ENCODE results near the gene LRSAM1.

Gene LRSAM1

GRCh38 chr9:127534250-127534906 lies 83.1 kb downstream of the LRSAM1 start:
- DNase-seq (ENCODE audit: low read depth), result no peak

DNA sequence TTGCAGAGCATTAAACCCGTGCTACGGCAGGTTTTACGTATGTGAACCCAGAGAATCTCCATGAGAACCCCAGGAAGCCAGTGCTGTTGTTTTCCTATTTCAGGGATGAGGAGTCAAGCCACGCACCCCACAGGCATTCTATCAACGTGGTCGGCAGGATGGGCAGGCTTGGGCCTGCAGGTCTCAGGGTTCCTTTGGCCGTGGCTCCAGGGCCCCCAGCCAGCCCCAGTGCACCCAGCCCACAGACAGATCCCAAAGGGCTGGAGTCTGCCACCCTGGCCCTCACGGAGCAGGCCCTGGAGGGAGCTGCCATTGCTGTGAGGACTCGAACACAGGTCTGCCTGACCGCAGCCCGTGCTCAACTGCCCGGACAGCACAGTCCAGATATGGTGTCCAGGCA lies 83.6 kb downstream of the LRSAM1 start:
- no peak for DNase-seq (ENCODE audit: low read depth)

- DNase-seq (ENCODE audit: low read depth), result no peak
Observed at GRCh38 chr9:127535396-127535795, 84.1 kb downstream of the LRSAM1 start.

DNA sequence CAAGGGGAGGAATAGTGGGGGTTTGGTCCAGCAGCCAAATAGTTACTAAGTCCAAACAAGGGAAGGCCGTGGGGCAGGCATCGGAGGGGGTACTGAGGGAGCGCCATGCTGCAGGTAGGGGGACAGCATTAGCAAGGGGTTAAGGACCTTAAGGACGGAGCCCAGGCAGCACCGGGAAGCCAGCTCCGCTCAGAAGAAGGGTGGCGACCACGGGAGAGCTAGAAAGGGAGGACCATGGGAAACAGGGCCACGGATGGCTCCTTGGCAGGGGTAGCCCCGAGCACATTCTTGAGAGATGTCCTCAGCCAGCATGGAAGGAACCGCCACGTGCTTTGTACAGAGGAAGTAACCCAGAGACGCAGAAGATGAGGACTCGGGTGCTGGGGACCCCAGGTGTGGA lies 84.5 kb downstream of the LRSAM1 start:
- no peak for DNase-seq (ENCODE audit: low read depth)

DNA sequence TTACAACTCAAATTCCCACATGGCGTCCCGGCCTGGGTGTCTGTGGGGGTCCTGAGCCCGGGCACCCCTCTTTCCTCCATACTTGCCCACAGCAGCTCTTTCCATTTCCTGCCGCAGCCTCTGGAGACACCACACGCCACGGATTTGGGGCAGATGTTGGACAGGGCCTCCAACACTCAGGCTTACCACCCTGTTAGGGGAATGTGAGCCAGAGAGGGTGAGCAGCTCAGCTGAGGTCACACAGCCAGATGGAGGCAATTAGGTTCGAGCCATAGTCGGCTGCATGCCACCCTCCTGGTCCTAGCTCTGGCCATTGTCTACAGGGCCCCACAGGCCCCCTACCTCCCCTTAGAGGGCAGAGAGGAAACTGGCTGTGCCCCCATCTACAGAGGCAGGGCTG lies 85.2 kb downstream of the LRSAM1 start:
- DNase-seq (ENCODE audit: low read depth), result no peak

GRCh38 chr9:127537014-127537413 lies 85.7 kb downstream of the LRSAM1 start:
- no peak for DNase-seq (ENCODE audit: low read depth)

DNA sequence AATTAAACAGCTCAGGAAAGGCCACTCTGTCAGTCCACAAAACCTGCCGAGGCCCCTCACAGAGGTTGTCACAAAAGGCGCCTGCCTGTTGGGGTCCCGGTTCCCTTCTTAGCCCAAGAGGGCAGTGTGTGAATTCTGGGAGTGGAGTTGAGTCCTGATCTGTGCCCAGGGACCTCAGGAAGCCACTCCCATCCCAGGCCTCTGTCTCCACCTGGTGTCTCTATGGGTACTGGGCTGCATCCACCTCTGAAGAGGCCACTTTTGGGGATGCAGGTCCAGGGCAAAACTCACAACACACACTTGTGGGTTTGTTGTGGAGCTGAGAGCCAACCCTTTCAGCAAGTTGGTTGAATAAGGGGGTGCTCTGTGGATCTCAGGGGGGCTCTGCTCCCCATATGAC lies 86.5 kb downstream of the LRSAM1 start:
- no peak for DNase-seq (ENCODE audit: low read depth)

GRCh38 chr9:127538849-127539258 lies 87.5 kb downstream of the LRSAM1 start:
- DNase-seq (ENCODE audit: low read depth), result no peak

- no peak for DNase-seq (ENCODE audit: low read depth)
Observed at GRCh38 chr9:127539259-127539981, 88.1 kb downstream of the LRSAM1 start.

DNA sequence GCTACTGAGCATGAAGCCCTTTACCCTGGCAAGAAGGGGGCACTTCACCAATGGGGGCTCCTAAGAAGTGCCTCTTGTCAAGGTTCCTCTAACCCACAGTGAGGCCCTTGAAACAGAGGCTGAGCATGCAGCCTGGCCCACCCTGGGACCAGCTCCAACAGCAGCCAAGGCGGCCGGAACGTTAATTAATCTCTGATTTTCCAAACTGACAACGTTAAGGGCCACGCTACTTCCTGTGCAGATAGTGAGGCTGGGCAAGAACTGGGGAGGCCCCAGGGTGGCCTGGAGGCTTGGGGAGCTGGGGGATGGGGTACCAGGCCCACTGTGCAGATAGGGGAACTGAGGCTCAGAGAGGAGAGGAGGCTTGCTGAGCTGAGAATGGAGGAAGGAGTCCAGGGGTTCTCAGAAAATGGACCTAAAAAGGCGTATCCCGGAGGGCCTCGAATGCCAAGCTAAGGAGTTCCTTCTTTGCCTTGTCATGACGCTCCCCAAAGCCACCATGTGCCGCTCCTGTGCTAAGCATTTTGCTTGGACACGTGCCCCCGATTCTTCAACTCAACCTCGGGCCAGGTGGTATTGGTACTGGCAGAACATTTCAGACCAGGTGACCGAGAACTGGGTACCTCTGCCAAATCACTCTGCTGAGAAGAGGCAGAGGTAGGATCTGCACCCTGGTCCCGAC lies 88.8 kb downstream of the LRSAM1 start:
- no peak for DNase-seq (ENCODE audit: low read depth)

- no peak for DNase-seq (ENCODE audit: low read depth)
Observed at GRCh38 chr9:127540664-127541041, 89.3 kb downstream of the LRSAM1 start.

DNA sequence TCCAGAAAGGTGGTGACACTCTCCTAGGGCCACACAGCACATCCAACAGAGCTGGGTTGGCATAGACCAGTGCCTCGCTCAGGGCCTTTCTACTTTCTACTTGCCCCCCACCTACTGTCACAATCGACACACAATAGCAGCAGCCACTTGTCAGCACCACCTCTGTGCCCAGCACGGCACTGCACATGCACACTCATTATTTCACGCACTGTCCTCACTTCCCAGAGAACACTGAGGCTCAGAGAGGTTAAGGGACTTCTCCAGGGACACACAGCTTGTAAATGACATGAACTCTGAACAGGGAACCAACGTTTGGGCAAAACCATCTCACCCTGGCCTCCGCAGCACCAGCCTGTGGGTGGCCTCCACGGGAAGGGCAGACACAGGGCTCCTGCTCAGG lies 89.9 kb downstream of the LRSAM1 start:
- DNase-seq (ENCODE audit: low read depth), result no peak

GRCh38 chr9:127541865-127542264 lies 90.6 kb downstream of the LRSAM1 start:
- no peak for DNase-seq (ENCODE audit: low read depth)

GRCh38 chr9:127543221-127543620 lies 91.9 kb downstream of the LRSAM1 start:
- no peak for DNase-seq (ENCODE audit: low read depth)

DNA sequence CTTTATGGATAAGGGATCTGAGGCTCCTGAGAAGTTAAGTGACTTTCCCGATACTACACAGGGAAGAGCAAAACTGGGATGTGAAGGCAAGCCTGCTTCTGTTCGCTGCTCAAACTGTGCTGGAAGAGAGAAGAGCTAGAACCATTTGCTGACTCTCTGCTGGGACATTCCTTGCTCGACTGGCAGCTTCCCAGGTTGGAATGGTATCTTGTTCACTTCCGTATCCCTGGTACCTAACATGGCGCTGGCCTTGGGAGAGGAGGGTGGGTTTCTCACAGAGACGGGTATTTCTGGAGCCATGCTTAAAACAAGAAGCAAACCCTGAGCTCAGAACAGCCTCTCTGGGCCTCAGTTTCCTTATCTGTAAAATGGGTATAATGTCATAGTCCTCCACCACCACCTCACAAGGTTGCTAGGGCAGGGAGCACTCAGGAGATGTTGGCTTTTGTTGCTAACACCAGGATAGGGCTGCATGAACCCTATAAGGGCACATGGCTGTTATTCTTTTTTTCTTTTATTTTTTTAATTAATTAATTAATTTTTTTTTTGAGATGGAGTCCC lies 92.7 kb downstream of the LRSAM1 start:
- no peak for DNase-seq (ENCODE audit: low read depth)

GRCh38 chr9:127545196-127546124 lies 94.2 kb downstream of the LRSAM1 start:
- DNase-seq (ENCODE audit: low read depth), result no peak

GRCh38 chr9:127546125-127546832 lies 95.0 kb downstream of the LRSAM1 start:
- DNase-seq (ENCODE audit: low read depth), result no peak

DNA sequence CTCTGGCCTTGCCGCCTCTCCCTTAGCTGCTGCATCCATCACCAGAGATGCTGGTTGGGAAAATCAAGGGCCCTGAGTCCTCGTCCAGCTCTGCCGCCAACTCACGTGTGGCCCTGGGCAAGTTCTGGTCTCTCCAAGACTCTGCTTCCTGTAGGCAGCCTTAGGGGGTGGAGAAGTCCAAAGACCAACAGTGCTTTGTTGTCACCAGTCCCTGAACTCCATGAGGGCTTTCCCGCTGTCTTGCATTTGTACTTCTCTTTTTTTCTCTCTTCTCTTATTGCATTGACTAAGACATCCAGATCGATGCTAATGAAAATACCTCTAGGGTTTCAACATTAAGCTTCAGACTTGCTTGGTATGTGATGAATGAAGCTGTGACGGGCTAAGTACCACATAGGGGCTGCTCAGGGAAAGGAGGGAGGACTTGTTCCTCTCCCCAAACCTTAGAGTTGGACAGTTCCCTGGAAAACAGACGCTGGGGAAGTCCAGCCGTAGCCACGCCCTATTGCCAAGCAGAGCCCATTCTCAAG lies 97.1 kb downstream of the LRSAM1 start:
- no peak for DNase-seq (ENCODE audit: low read depth)

DNA sequence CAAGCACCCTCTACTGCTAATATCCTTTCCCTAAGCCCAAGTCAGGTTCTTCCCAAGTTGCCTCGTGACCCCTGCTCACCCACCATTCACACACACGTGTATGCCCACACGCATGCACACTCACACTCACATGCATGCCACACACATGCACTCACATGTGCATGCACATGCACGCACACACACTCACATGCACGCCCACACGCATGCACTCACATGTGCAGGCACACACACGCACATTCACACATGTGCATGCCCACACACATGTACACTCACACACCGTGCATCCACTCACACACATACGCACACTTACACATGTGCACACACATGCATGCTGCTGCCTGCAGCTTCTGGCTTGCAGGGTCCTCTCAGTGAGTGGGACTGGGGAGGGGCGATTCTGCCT lies 97.9 kb downstream of the LRSAM1 start:
- DNase-seq (ENCODE audit: low read depth), result no peak

DNA sequence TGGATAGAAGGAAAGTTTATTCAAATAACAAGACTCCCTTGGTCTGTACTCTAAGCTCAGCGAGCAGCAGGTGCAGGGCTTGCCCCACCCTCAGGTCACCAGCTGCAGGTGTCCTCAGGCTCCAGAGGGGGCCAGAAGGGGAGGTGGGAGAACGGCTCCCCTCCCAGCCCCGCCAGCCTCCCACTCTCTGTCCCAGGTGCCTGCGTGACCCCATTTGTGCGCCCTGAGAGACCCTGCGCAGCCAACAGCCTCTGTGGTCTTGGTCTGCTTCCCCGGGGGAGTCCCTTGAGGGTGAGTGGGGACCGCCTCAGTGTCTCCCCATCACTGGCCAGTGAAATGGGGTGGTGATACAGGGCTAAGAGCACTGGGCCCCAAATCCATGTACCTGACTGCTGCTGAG lies 98.4 kb downstream of the LRSAM1 start:
- no peak for DNase-seq (ENCODE audit: low read depth)

DNA sequence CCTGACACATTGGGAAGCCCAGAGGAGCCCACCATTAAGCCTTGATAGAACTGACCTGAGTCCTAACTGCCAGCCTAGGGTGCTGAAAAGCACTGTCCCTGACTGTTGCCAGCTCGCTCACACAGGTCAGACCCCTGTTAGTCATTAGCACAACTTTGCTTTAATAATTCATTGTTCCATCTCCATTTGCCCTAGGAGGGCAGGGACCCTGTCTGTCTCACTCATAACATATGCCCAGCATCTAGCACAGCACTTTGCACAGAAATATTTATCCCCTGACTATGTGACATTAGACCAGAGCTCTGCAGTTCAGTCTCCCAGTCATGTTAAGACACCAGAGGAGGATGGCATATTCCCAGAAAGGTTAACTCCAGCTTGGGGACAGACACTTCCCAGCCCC lies 99.0 kb downstream of the LRSAM1 start:
- no peak for DNase-seq (ENCODE audit: low read depth)
